Measurements from ENCODE around the gene SMG6. TPM values are rescaled to one million over a fixed set of nuclear protein-coding genes. Genes with fewer than 3 reads are reported as not detected.

The SMG6 gene
- total and polyA plus RNA-seq, 2 donors (not counting 3 experiments of a cell fraction or from before 2014, with no cell fraction given), result 40.1 to 42.2 TPM

DNA sequence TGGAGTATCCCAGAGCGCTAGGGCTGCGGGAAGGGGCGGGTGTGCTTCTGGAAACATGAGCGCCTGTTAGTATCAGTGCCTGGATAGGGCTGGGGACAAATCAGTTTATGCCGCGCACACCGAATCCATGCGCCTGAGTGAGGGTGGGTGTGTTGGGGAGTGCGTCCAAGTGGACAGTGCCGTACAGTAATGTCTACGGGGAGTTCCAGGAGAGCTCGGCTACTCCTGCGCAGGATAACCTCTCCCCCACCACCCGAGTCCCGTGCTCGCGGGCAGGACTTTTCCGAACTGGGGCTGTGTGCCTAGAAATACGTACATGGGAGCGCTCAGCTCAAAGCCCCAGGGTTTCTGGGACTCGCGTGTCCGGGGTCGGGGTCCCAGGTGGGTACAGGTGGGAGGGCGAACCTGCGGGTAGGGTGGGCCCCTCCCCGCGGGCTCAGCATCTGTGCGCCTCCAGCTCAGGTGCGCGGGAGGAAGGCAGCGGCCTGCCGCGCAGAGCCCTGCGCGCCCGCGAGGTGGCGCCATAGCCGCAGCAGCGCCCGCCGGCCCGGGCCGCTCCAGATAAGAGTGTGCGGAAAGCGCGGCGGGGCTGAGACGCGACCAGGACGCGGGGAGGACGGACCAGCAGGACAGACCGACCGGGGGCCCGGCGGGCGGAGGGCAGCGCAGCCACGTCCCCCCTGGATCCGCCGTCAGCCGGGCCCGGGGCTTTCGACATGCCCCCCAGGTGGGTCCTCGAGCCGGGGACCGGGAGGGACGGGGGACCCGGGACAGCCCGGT, 248.9 kb downstream of the SMG6 start, which contains the start of gene HIC1:
Gene HIC1, plus strand, starts transcription at position 592 of the 780 bp plus-strand sequence. CDS start 1,588 bp downstream, outside the sequence.
- CTCF ChIA-PET, result interaction anchor here (0.6 to 17.2 kb wide), 48 partner anchors 8 to 361 kb away, joined by 3 to 455 read pairs (median 6); partner anchors contain the start of gene TSR1
- Histone ChIP-seq H3K36me3 (ENCODE audit: control insufficient read depth in 2 of 2, extremely low read depth in 1 of 2, insufficient read depth in 2 of 2, low read length in 2 of 2) (peaks cover 0 to 3% of the 10 kb centered on the region in 2 experiments), H3K27me3 (ENCODE audit: control insufficient read depth in 2 of 2, insufficient read depth in 2 of 2, low read length in 2 of 2) (peaks cover 2 to 11% of the 10 kb centered on the region in 2 experiments), H3K79me2 (ENCODE audit: control insufficient read depth, insufficient read depth, low read length) (peaks cover 24% of the 10 kb centered on the region), H4K20me1 (replicated peaks; ENCODE audit: control insufficient read depth, extremely low read depth, insufficient read depth, low read length) (no peaks in the 10 kb centered on the region), H3K9ac (replicated peaks; ENCODE audit: extremely low read depth, insufficient read depth, low read length) (peak within 1 kb of the TSS; percentile 91), H3K4me3 (replicated peaks in 1 of 3; ENCODE audit: insufficient read depth in 1 of 3, low read depth in 1 of 3, low read length in 3 of 3) (peak within 1 kb of the TSS; percentile 61 to 74 (median 72)), H3K4me2 (ENCODE audit: insufficient read depth, low read length) (peak within 1 kb of the TSS; percentile 76), H3K27ac (ENCODE audit: insufficient read depth, low read depth, low read length) (peak within 1 kb of the TSS; percentile 64), H3K9me3 (replicated peaks; ENCODE audit: control insufficient read depth, insufficient read depth, low read length) (no peaks in the 10 kb centered on the region), H3K4me1 (ENCODE audit: control insufficient read depth, extremely low read depth, insufficient read depth, low read length) (peaks cover 20% of the 10 kb centered on the region), H2AFZ (ENCODE audit: low read depth, low read length) (peak within 1 kb of the TSS; percentile 34), H3K9me1 (replicated peaks; ENCODE audit: control insufficient read depth, extremely low read depth, insufficient read depth, low read length) (no peaks in the 10 kb centered on the region)
- dilution Hi-C loops (cut with MboI; ENCODE audit: extremely low pct_ligation_motif_present, low sequenced_read_pairs), result no loop called here
- DNase-seq (ENCODE audit: low read depth, low spot score), result peak; percentile 75
- POLR2A ChIA-PET, result interaction anchor here (1.4 to 1.5 kb wide), 2 partner anchors 120 to 190 kb away, joined by 4 to 5 read pairs; no protein-coding TSS in a partner anchor
- TF ChIP-seq POLR2A (IDR thresholded peaks at IDR 0.05; ENCODE audit: low read depth, low read length), result peak; percentile 70
- TF ChIP-seq MYC (IDR thresholded peaks at IDR 0.05; ENCODE audit: low read depth, low read length), result no peak
- no peak for TF ChIP-seq JUN (IDR thresholded peaks at IDR 0.05; ENCODE audit: borderline replicate concordance, insufficient read depth, insufficient read length, low read depth)
- TF ChIP-seq, protein P1, sequence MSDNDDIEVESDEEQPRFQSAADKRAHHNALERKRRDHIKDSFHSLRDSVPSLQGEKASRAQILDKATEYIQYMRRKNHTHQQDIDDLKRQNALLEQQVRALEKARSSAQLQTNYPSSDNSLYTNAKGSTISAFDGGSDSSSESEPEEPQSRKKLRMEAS (IDR thresholded peaks at IDR 0.05; ENCODE audit: insufficient read depth, insufficient read length), result no peak
- TF ChIP-seq, protein P2, sequence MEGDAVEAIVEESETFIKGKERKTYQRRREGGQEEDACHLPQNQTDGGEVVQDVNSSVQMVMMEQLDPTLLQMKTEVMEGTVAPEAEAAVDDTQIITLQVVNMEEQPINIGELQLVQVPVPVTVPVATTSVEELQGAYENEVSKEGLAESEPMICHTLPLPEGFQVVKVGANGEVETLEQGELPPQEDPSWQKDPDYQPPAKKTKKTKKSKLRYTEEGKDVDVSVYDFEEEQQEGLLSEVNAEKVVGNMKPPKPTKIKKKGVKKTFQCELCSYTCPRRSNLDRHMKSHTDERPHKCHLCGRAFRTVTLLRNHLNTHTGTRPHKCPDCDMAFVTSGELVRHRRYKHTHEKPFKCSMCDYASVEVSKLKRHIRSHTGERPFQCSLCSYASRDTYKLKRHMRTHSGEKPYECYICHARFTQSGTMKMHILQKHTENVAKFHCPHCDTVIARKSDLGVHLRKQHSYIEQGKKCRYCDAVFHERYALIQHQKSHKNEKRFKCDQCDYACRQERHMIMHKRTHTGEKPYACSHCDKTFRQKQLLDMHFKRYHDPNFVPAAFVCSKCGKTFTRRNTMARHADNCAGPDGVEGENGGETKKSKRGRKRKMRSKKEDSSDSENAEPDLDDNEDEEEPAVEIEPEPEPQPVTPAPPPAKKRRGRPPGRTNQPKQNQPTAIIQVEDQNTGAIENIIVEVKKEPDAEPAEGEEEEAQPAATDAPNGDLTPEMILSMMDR (IDR thresholded peaks at IDR 0.05; ENCODE audit: extremely low read depth in 1 of 2, insufficient read depth in 1 of 2, low read depth in 1 of 2, low read length in 2 of 2), result peak; percentile 75 to 94
- no peak for TF ChIP-seq EZH2 (IDR thresholded peaks at IDR 0.05; ENCODE audit: borderline replicate concordance, low read depth, low read length, severe bottlenecking)
- peak; percentile 19 for TF ChIP-seq GATA2 (IDR thresholded peaks at IDR 0.05; ENCODE audit: insufficient read depth, insufficient read length, low read depth, low read length)
- TF ChIP-seq POLR2AphosphoS5 (IDR thresholded peaks at IDR 0.05; ENCODE audit: insufficient read depth, low read depth, low read length), result peak; percentile 86
- no TSS peak for BruUV-seq (replicated peaks)
- intact Hi-C loops (cut with micrococcal nuclease), result loop anchor here (1.0 to 5.0 kb wide), 5 partner anchors 190 to 363 kb away; partner anchors contain the start of genes SGSM2 and TSR1
- peak; percentile 72 for FAIRE-seq
